Measurements from ENCODE around the gene PEX14.
"Not testable (repeated sequence)": the region's sequence is repeated elsewhere in the genome, so short reads cannot be mapped to it uniquely, and the experiment has no call there.

The PEX14 gene

DNA sequence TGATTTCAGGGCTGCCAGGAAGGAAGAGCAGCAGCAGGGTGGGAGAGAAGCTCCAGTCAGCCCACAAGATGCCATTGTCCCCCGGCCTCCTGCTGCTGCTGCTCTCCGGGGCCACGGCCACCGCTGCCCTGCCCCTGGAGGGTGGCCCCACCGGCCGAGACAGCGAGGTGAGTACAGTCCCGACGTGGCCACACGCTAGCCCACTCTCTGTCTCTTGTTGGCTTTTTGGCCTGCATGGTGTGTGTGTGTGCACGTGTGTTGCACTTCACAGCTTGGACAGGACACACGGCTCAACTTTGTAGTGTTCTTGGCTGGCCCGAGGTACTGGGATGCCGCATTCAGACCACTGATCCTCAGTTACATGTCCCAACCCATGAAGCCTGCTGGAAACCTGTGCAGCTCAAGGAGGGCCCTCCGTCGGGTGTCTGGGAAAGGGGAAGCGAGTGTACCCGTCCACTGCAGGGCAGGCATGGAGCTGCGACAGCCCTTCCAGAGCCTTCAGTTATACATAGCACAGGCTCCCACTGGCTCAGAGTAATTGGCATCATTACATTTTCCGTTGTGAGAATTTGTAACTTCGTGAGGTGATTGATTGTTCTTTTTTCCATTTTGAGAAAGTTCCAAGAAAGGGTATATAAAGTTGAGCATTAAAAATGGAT lies 24.5 kb upstream of the PEX14 start:
- DNase-seq (ENCODE audit: low read depth): no peak

DNA sequence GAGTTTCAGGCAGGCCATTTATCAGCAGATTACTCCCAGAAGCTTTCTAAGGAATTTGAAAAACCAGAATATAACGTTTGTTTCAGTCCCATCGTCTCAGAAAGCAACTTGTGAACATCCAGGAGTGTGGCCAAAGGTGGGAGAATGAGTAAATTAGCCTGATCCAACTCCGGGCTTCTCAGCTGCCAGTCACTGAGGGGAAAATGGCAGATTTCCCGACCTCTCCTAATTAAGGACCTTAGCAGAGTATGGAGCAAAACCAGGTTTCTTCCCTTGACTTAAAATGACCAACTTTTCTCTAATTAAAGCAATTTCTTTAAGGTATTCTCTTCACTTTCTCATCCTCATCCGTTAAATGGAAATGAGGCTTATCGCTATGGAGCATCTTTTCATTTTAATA lies 23.9 kb upstream of the PEX14 start:
- DNase-seq (ENCODE audit: low read depth): no peak

DNA sequence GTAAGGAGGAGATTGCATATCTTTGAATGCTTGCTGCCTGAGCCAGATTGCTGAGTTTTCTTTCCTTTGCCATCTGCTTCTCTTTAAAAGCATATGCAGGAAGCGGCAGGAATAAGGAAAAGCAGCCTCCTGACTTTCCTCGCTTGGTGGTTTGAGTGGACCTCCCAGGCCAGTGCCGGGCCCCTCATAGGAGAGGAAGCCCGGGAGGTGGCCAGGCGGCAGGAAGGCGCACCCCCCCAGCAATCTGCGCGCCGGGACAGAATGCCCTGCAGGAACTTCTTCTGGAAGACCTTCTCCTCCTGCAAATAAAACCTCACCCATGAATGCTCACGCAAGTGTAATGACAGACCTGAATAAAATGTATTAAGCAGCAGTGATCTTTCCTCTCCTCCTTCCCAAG lies 23.5 kb upstream of the PEX14 start:
- no peak for DNase-seq (ENCODE audit: low read depth)

DNA sequence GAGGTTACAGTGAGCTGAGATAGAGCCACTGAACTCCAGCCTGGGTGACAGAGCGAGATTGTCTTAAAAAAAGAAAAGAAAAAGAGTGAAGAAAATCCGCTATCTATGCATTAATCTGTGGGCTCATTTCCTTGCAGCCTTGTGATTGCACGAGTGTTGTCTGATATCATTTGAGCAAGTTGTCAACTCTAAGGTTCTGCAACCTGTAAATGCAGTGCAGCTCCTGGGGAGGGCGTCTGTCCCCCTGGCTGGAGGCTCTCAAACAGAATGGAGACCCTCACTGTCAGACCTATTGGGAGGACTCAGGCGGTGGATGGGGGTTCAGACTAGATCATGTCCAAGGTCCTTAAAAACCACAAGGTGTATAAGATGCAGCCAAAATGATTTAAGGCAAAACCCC lies 18.7 kb upstream of the PEX14 start:
- DNase-seq (ENCODE audit: low read depth): no peak

DNA sequence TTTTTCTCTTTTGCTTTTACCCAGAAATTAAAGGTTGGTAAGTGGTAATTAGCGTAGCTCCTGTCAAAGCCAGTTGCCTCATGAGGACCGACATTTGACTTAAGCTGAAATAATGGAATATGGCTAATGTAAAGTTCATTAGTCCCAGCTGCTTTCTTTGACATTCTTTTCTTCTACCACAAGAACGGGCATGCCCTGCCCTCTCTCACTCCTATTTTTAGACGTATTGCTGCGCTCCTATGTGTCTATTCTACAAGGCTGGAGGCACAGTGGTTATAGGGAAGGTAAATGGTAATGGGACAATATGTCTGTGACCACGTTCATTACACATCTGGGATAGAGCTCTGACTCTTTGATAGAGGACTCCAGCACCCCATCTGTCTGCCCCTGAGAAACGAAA lies 18.1 kb upstream of the PEX14 start:
- no peak for DNase-seq (ENCODE audit: low read depth)

DNA sequence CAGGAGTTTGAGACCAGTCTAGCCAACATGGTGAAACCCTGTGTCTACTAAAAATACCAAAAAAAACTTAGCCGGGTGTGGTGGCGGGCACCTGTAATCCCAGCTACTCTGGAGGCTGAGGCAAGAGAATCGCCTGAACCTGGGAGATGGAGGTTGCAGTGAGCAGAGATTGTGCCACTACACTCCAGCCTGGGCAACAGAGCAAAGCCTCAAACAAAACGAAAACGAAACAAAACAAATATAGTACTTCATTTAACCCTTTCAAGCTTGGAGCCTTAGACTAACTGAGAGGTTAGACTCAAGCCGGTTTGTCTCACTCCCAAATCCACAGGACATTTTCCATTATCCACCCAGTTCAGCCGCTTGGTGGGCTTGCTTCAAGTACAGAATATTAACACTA lies 17.3 kb upstream of the PEX14 start:
- not testable (repeated sequence) for DNase-seq (ENCODE audit: low read depth)

DNA sequence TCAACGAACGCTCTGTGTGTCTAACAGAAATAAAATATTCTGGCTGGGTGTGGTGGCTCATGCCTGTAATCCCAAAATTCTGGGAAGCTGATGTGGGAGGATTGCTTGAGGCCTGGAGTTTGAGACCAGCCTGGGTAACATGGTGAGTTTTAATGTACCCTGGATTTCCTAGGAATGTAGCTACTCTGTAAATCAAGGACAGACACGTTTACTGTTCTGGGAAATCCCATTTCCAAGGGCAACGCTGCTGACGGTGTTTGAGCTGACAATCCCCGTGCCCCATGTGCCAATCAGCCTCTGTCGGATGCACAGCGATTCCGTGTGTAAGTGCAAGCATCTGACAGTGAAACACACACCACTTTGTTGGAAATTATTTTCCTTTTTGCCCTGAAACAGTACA lies 16.9 kb upstream of the PEX14 start:
- DNase-seq (ENCODE audit: low read depth): no peak

DNA sequence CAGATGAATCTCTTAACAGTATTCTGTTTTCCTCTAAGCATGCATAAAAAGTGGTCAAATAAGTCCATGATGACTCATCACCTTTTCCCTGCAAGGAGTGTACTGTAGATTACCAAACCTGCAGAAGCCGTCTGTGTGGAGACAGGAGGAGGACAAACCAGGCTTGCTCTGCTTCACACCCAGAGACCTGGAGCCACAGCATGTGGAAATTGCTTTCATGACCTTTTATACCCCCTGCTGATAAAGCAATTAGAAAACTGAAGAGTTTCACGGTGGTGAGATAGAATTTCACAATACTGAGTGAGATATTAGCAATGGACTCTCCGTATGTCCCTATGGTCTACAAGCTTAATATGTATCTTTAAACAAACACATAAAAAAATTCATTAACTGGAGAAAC lies 15.6 kb upstream of the PEX14 start:
- DNase-seq (ENCODE audit: low read depth): no peak

DNA sequence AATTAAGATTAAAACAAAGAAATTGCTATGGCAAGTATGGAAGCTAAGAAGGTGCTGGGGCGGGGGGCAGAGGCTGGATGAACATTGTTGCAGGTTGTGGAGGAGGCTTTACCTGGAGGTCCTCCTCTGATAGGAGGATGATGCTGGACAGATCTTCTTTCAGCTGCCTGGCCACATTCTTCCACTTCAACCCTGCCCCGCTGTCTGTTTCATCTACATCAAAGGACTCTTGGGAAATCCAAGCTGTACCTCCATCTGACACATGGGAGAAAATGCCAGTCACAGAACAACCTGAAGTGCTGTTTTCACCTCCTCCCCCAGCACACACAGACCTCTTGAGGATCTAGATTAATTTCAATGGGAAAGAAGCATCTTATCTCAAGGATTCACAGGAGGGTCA lies 7.7 kb upstream of the PEX14 start:
- DNase-seq (ENCODE audit: low read depth): no peak

DNA sequence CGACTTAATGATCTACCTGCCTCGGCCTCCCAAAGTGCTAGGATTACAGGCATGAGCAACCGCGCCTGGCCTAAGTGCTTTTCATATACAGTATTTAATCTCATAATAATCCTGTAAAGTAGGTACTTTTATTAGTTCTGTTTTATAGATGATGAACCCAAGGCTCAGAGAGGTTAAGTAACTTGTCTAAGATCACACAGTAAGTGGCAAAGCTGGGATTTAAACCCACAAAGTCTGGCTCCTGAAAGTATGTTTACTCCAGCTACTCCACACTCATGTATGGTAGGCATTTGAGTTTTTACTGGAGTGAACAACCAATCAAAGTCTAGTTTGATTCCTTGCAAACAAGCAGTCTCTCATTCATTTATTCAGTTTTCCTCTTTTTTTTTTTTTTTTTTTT lies 4.7 kb upstream of the PEX14 start:
- no peak for DNase-seq (ENCODE audit: low read depth)

DNA sequence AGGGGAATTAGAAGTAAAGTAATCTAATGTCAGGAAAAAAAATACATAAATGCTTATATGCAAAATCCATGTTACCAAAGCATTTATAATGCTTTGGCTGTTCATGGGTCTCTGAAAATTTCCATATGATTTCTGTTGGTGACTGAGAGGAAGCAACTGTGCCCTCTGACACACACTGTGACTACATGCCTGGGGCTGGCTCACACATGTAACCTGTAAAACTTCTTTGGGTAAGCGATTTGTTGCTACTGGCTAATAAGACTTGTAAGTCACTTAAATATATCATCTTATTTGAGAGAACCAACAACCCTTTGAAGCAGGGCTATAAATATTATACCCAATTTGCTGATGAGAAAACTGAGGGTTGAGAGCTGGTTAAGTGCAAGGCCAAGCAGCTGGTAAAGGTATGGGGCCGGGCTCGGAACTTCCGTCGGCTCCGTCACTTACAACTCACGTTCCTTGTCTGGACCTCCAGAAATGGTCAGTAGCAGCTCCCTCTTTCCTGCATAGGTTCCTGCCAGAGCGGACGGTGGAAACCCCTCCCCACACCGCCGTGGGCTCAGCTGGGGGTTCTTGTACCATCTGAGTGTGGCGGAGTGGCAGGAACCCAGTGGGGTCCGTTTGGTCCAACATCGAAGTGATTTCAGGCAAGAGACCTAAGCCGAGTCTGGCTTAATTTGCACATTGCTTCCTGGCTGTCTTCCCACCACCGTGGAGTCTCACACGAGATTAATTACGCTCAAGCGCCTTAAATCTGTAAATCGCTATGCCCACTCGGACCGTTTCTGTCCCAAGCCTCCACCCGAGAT lies 3.1 kb upstream of the PEX14 start:
- no peak for DNase-seq (ENCODE audit: low read depth)

DNA sequence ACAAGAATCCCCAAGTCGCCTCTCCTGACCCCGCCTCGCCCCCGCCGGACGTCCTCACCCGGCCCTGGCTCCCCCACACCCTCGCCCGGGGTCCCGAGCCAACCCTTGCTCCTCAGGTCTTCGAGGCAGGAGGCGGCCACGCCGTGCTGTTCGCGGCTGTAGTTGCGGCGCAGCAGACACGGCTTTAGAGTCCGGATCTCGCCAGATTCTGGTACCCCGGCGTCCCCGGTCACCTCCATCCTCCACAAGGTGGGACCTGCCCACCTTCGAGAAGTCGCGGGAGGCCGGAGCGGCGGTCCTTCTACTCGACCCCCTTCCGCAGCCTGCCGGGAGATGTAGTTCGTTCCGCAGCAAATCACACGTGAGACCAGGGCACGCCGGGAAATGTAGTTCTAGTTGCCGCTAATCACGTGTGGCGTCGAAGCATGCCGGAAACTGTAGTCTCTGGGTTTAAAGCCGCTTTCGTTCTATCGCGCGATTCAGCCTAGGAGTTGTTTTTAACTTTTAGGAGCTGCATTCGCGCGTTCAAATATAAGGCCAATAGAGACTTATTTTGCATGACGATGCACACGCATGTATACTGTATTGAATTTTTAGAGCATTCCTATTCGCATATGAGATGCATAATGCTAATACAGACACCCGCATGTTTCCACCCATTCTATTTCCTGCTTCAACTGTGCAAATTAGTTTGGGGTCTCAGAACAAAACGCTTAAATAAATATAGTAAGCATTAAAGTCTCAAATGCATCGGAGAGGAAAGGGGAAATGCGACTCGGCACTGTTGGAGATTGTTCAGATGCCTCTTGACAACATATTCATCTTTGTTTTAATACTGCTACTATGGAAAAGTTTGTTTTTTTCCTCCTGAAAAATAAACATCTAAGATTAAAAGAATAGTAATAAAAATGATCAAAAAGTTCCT lies 2.3 kb upstream of the PEX14 start, which contains the start of gene DFFA:
Gene DFFA (minus strand): TSS at position 310 of the 925 bp plus-strand sequence. CDS start 71 bp downstream, at position 239.
- DNase-seq (ENCODE audit: low read depth): peak; percentile 87

DNA sequence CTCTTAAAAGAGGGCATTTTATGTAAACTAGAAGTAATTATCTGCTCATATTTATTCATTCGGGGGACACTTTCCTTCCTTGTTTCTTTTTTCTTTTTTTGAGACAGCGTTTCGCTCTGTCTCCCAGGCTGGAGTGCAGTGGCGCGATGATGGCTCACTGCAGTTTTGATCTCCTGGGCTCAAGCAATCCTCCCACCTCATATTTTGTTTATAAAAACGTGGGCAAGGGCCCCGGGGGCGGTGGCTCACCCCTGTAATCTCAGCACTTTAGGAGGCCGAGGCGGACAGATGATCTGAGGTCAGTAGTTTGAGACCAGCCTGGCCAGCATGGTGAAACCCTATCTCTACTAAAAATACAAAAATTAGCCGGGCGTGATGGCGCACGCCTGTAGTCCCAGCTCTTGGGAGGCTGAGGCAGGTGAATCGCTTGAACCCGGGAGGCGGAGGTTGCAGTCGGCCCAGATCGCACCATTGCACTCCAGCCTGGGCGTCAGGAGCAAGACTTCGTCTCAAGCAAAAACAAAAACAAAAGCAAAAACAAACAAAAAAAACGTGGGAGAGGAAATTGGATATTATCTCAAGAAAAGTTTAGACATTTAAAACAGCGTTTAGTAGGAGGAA lies 1.5 kb upstream of the PEX14 start:
- no peak for DNase-seq (ENCODE audit: low read depth)

DNA sequence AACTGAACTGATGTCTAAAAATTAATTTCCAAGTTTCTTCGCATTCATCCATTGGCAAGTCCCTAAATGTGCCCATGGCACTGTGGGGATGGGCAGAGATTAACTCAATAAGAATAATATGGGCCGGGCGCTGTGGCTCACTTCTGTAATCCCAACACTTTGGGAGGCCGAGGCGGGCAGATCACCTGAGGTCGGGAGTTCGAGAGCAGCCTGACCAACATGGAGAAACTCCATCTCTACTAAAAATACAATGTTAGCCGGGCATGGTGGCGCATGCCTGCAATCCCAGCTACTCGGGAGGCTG lies 489 bp upstream of the PEX14 start:
- DNase-seq (ENCODE audit: low read depth): not testable (repeated sequence)

DNA sequence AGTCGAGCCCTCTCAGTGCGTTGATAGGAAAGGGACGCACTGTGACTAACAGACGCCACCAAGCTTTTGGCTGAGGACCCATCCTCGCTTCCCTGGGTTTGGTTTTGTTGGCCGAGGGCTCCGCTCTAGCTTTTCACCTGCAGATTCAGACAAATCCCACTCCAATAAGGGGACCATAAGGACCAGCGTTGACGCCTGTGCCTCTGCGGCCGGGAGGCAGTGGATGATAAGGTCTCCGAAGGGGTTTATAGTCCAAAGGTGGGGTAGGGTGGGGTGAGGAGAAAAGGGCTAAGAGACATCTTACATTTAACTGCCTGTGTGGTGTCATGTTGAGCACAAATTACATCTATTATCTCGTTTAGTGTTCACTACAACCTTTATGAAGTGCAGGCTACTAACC lies 760 bp downstream of the PEX14 start:
- DNase-seq (ENCODE audit: low read depth): no peak

DNA sequence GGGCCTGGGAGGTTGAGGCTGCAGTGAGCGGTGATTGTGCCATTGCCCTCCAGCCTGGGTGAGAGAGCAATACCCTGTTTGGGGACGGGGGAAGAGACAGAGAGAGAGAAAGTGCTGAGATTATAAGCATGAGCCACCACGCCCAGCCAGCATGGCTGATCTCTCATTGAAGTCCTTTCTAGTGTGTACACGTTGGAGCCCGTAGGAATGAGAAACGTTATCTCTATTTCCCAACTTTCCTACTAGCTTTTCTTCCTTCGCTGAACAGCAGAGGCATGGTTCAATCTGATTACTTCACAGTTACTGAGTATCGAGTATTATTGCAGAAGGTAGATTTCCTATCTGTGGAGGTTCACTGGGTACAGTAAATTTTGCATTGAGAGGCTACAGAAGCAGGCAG lies 4.5 kb downstream of the PEX14 start:
- no peak for DNase-seq (ENCODE audit: low read depth)

DNA sequence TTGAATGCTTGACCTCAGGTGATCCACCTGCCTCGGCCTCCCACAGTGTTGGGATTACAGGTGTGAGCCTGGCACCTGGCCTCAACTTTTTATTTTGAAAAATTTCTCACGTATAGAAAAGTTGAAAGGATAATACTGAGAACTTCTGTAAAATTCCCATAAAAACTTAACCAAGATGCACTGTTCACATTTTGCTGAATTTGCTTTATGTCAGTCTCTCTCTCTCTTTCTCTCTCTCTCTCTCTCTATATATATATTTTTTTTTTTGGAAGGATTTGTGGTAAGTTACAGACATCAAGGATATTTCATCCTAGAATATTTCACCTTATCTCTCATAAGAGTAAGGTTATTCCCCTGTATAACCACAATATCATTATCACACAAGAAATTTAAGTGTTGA lies 5.9 kb downstream of the PEX14 start:
- no peak for DNase-seq (ENCODE audit: low read depth)

DNA sequence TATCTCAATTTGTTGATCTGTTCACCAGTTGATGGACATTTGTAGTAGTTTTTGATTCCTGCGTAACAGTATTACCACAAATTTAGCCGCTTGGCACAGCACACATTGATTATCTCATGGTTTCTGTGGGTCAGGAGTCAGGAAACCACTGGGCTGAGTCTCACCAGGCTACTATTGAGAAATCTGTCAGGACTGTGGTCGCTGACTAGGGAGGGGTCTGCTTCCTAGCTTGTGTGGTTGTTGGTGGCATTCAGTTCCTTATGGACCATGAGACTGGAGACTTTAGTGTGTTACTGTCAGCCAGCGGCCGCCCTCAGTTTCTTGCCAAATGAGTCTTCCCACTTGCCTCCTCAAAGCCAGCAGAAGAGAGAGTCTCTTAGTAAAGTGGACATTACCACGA lies 9.8 kb downstream of the PEX14 start:
- DNase-seq (ENCODE audit: low read depth): no peak

DNA sequence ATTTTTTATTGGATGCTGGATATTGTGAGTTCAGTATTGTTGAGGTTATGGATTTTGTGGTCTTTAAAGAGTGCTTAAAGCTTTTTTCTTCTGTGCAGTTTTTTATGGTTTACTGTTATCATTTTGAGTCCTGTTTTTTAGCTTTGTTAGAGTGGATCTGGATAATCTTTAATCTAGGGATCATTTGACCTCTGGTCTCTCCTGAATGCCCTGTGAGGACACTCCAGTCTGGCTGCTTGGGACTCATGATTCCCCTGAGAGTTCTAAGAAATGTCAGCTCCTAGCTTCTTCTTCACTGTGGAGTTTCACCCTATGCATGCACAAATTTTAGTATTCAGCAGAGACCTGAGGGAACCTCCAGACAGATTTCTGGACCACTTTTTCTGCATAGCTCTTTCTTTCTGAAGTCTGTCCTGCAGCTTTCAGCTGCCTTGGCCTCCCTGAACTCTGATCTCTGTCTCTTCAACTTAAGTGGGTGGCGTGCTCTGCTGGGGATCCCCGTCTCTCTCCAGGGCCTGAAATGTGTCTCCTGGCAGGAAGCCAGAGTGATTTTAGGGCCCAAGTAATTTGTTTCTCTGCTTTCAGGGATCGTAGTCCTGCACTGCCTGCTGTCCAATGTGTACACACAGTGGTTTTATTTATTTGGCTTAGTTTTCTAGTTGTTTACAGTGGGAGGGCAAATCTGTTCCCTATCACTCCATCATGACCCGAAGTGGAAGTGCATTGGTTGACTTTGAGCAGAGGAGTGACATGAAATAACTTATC lies 14.7 kb downstream of the PEX14 start:
- DNase-seq (ENCODE audit: low read depth): no peak

DNA sequence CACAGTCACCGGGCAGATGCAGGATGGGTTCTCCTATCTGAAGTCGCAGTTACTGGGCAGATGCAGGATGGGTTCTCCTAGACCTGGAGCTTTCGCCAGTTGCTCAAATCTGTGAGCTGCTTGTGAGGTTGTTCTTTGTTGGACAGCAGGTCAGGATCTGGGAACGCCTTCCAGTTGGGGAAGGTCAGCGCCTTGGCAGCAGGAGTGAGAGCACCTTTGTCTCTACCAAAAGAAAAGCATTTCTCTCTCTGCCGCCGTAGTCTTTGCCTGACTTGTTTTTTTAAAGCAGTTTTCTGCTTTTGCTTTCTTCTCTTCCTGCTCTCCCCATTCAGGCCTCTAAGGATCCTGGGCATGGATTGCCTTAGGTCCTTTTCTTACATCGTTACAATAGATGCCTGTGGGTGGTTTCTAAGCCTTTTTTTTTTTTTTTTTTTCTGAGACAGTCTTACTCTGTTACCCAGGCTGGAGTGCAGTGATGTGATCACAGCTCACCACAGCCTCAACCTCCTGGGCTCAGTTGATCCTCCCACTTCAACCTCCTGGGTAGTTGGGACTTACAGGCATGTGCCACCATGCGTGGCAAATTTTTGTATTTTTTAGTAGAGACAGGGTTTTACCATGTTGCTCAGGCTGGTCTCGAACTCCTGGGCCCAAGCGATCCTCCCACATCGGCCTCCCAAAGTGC lies 15.7 kb downstream of the PEX14 start:
- DNase-seq (ENCODE audit: low read depth): no peak

DNA sequence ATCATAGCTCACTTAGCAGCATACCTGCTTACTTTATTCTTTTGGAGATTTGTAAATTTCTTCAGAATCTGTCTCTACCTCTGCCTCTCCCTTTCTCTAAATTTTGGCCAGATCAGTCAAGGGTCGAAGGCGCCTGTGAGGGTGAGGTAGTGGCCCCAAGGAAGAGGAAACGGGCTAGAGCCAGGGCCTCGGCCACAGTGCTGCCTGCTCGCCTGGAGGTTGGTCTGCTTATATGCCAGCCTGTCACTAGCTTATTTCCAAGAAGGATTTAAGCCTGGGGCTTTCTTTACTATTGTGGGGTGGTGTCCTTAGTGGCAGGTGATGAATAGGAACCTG lies 19.6 kb downstream of the PEX14 start:
- no peak for DNase-seq (ENCODE audit: low read depth)
